HG03039 (cell line): Measurements from ENCODE around the gene PLXND1.
"Not testable (repeated sequence)": the region's sequence is repeated elsewhere in the genome, so short reads cannot be mapped to it uniquely, and the experiment has no call there.

Experiments
- ATAC-seq: cut with Tn5 transposase; IDR thresholded peaks from one replicate; pipeline ENCODE4 v1.9.1; 2021; ENCODE audit warnings: mild to moderate bottlenecking, moderate library complexity; ENCODE audit not compliant: unreplicated experiment

PLXND1 gene

DNA sequence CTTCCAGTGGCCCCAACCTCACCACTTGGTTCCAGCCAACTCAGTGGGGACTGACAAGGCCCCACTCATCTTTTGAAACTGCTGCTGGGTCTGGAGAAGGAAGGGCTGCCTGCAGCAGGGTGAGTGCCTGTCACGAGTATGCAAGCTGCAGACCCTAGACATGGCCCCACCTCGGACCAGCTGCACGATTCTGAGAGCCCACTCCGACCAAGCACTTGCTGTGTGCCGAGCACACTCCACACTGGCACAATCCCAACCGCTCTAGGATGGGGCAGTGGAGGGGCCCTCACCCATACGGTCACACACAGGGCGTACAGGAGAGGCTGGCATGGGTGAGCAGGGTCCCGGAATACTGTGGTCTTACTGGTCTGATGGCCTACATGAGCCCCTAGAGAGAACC is 8.0 kb upstream of the PLXND1 start:
- ATAC-seq = no peak

DNA sequence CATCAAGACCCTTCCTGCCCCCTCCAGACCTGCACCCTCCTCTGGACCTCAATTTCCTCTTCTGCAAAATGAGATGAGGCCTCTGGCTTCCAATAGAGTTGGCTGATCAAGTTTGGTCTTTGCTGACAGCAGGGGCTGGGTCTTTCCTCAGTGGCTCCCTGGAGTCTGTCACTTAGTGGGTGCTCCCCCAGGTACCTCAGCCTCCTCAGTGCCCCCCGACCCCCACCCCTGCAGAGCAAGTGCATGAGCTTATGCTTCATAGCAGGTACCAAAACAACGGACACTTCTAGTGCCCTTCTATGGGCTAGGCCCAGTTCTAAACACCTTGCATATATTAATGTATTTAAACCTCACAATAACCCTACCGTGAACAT is 6.9 kb upstream of the PLXND1 start:
- no peak for ATAC-seq

DNA sequence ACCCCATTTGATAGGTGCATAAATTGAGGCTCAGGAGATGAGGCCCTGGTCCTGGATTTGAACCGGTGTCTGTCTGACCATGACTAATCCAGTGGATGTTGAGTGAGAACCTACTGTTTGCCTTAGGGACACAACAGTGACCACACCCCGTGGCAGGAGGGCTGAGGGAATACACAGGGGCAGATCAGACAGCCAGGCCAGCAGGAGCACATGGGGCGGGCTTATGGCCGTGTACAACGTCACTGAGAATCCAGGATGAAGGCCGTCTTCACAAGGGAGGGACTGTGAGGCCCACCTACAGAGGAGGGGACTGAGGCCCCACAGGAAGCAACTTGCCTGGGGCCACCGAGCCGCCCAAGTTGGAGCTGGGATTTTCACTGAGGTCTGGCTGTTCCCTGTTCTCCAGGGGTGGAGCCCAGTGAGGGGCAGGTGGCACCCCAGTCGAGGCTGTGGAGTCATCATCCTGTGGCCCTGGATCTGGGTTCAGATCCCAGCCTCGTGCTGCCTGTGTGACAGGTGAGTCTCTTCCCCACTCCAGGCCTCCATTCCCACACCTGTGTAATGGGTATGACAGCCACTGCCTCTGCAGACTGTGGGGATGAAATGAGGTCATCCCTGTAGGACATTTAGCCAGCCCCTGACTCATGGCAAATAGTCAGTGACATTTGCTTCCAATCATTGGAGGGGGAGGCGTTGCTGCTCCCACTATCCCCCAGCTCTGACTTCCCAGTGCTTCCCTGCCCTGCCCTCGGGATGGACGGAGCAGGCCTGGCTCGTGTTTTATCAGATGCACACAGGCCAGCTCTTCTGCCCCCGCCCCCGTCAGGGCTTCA is 6.3 kb upstream of the PLXND1 start:
- no peak for ATAC-seq

DNA sequence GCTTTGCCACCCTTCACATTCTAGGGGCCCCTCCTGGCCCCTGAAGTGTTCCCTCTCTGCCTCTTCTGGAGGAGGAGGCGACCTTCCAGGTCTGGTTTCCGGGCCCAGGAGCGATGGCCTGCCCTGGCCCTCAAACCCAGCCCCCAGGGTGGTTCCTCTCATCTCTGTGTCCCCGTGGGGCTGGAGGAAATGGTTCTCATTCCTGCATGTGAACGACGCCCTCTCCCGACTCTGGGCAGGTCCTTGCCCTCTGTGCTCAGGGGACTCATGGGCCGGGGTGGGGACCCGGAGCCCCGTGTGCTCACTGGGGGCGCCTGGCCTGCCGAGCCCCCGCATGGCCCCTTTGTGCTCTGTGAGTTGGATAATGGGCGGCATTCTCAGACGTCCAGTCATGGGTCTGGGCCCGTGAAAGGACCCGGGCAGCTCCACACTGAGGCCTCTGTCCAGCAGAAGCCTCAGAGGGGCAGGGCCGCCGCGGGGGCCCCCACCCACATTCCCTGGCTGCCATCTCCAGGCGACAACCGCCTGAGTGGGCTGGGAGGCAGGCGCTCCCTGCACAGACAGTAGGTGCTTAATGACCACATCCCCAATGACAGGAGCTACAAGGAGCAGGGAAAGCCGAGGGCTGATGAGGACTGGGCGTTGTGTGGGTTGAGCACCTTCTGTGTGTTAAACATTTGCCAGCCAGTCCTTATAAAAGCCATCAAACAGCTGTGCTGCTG is 5.5 kb upstream of the PLXND1 start:
- ATAC-seq = no peak

DNA sequence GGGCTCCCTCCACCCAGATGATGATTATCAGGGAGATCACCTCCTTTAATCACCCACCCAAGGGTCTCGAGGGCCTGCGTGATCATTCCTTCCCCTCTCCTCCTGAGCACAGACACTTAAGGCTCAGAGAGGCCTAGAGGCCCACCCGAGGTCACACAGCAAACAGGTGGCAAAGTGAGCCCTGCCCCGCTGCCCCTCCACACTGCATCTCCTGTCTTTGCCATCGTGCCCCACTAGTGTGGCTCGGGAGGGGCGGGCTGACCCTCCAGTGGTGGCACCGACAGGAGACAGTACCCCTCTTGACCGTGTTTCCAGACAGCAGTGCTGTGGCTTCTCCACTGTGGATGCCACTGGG is 4.9 kb upstream of the PLXND1 start:
- ATAC-seq = no peak

DNA sequence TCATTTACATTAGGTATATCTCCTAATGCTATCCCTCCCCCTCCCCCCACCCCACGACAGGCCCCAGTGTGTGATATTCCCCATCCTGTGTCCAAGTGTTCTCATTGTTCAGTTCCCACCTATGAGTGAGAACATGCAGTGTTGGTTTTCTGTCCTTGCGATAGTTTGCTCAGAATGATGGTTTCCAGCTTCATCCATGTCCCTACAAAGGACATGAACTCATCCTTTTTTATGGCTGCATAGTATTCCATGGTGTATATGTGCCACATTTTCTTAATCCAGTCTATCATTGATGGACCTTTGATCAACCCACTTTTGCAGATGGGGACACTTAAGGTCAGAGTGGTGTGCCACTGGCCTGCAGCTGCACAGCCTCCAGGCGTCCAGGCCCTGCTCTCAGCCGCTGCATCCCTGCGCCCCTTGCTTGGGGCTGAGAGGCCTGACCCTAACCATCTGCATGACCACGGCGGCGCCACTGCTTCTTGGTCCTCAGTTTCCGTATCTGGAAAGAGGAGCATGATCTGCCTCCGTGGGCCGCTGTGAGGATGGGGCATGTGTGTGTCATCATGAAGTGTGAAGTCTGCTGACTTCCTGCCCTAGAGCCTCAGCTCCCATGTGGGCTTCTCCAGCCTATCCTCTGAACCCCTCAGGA is 4.4 kb upstream of the PLXND1 start:
- ATAC-seq = not testable (repeated sequence)

DNA sequence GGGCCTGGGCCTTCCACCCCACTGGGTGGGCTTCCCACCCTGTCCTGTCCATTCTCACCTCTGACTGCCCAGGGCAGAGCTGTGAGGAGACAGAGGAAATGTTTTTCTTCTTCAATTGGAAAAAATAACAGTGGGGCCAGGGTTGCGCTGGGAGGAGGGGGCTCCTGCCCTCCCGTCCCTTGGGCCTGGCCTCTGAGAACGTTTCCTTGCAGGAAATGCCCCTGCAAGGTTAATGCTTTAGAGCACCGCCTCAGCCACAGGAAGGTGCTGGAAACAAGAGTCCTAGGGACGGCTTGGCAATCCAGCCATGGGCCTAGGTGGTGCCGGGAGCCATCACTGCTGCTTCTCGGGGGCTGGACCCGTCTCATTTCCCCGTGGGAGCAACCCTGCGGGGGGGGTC is 3.8 kb upstream of the PLXND1 start:
- no peak for ATAC-seq

DNA sequence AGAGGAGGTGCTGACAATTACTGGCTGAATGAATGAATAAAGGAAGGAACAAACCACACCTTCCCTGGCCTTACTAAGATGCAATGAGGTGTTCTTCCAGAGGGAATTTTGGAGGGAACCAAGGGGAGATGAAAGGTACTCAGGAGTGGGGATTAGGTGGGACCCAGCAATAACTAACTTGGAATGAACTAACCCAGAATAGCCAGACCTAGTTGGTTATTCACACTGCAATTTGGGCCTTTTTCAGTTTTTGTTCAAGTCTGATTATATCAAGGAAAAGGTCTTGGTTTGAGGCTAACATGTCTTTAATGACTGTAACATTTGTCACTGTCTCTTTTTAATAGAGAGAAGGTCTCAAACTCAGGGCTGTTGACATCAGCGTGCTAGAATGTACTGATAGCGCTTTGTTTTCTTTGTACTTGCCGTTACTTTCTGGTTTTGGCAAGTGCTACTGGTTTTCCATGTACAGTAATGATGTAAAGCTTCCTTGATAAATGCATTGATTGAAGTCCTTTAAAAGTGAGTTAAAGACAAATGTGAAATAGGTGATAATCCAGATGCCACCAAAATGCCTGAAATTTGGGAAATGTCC is 3.2 kb upstream of the PLXND1 start:
- no peak for ATAC-seq

DNA sequence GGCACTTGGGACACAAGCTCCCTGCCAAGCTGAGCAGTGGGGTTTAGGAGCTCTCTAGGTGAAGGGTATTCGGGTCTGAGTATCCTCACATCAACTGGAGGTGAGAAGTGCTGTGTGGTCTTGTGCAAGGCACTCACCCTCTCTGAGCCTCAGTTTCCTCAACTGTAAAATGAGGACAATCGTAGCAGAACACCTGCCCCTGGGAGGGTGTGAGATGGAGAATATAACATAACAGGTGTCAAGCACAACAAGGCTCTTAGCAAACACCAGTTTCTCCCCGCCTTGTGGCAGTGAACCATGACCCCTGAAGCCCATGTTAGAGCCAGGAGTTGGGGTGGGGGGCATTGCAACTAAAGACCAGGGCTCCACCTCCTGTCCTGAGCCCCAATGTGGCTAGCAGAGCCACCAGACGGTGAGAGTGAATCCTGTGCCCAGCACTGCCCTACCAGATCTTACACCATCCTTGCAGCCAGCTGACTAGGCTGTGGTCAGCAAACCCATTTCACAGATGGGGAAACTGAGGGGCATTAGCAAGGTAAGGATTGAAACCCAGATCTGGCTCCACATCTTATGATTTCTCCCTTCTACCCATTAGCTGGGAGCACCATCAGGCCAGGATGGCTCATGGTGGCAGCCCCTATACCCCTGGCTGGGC is 2.6 kb upstream of the PLXND1 start:
- no peak for ATAC-seq

DNA sequence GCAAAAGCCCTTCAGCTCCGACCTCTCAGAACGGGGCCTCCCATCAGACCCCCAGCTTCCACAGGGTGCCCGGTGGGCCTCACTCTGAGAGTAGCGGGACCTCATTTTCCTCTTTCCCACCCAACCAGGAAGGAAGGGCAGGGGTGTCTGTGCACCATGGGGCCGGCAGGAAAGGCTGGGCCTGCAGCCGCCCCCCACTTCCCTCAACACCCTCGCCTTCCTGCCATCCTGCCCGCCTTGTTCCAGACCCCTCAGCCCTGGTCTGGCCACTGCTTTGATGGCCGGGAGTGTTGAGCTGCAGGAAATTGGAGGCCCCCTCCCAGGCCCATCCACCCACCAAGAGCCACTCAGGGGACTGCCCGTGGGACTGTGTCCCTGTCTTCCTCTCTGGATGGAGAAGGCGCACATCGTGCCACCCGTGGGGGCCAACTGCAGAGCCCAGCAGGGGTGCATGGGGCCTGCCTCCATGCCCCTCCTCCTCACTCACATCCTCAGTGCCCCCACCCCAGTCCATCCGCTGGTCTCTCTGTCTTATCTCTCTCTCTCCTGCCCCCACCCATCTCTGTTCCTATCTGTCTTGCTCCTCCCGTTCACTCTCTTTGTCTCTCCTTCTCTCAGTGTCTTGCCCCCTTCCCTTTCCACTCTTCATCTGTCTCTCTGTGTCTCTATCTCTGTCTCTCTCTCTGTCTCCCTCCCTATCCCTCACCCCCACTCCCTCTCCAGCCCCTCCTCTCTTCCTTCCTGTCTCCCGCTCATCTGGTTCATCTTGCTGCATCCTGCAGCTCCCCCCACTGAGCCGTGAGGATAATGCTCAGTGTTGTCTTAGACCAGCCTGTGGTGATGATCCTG is 1.8 kb upstream of the PLXND1 start:
- ATAC-seq = no peak

DNA sequence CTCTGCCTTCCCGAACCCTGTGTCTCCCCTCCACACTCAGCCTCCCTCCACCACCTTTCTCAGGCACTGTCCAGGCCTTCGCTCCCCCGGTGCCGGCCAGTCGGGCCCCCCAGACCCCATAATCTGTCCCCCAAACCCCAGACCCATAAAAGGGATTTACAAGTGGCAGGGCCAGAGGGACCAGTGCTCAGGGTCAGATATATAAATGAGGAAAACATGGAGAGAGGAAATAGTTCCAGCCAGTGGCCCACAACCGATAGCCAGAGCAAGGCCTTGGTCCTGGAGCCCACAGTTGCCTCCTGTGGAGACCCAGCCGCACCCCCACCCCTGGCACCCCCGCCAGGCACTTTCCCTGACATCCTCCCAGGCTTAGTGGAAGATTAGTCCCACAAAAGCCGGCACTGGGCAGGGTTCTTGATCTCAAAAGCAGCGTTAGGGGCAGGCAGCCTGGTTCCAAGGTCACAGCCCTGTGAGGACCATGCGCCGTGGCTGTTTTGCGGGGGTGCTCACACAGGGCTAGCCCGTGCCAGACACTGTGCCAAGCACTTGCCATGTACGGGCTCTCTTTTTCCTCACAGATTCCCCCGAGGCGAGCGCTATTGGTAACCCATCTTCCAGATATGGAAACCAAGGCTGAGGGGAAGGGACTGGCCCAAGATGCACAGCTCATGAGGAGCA is 1.1 kb upstream of the PLXND1 start:
- no peak for ATAC-seq

DNA sequence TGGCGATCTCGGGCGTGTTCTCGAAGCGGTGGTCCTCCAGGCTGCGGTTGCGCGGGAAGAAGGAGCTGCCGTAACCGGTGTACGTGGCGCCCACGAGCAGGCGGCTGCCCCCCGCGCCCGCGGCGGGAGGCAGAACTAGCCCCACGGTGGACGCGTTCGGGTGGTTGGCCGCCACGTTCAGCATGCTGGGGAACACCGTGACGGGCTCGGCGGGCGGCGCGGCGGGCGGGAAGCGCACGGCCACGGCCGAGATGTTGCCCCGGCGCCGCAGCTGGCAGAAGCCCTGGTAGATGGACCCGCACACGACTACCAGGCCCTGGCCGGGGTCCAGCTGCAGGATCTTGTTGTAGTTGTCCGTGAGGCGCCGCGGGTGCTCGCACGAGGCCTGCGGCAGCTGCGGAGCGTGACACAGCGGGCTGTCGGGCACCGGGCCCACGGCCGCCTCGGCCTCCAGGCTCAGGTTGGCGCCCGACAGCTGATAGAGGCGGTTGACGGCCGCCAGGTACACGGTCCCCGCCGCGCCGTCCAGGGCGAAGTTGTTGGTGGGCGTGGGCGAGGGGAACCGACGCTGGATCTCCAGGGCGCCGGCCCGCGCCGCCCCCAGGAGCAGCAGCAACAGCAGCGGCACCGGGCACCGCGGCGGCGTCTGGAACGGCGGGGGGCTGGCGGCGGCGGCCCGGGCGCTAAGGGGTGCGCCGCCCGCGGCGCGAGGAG is 397 bp downstream of the PLXND1 start:
- no peak for ATAC-seq

DNA sequence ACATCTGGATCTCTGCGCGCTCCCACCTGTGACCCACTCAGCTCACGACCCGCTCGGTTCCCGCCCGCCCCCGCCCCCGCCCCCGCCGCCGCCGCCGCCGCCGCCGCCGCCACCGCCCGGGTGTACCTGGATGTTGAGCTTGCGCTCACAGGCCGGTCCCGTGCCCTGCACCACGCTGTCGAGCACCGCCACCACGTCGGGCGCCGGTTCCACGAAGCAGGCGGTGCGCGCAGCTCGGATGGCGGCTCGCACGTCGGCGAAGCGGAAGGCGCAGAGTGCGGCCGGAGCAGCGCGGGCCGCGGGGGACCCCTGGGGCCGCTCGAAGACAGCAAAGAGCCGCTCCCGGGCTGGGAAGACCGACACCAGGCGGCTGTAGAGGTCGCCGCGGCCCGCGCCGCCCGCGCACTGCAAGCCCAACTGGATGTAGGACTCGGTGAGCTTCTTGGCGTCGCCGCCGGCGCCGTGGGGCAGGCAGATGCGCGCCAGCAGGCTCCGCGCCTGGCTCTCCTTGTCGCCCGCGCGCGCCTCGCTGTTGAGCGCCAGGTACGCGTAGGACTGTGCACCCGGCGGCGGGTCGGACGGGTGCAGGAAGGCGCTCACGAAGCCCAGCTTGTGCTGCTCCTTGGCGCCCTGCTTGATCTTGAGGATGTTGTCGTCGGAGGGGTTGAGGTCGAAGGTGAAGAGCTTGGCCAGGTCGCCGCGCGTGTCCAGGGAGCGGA is 1.1 kb downstream of the PLXND1 start:
- ATAC-seq = no peak

DNA sequence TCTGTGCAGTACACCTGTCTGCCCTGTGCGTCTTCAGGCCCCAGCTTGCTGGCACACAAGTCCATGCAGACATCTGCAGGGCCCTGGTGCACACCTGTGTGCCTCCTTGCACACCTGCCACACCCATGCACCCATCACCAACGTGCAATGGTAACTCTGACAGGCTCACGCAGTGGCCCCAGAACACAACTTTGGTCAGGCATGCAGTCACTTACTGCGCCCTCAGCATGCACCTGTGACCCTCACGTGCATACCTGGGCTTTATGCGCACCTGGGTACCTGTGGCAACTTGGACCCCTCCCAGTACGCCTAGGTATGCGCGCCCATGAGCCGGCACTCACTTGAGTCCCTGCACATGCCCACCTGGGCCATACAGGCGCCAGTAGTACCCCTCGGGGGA is 1.7 kb downstream of the PLXND1 start:
- no peak for ATAC-seq

DNA sequence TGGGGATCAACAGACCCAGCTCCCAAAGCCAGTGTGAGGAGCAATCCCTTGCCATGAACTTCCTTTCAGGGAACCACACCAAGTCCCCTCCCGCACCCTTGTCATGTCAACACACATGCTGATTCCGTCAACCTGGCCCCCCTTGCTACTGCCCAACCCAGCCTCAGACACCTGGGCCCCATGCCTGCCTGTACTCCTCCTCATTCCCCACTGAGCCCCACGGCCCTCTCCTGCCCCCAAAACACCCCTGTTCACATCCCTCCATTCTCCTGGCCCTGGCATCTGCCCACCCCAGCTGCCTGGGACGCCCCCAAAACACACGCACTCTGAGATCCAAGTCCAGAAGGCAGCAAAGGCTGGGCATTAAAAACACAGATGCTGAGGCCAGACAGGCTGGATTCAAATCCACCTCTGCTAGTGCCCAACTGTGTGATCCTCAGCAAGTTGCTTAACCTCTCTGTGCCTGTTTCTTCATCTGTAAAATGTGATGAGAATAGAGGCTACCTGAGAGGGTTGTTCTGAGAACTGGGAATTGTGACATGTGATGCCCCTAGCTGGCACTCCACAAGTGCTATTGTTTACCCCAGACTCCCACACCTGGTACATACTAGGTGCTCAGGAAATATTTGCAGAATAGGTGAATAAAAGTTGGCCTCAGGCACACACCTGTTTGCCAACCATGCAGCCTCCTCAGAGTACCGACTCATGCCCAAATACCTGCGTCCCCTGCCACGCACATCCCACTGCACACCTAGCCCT is 2.3 kb downstream of the PLXND1 start:
- no peak for ATAC-seq

DNA sequence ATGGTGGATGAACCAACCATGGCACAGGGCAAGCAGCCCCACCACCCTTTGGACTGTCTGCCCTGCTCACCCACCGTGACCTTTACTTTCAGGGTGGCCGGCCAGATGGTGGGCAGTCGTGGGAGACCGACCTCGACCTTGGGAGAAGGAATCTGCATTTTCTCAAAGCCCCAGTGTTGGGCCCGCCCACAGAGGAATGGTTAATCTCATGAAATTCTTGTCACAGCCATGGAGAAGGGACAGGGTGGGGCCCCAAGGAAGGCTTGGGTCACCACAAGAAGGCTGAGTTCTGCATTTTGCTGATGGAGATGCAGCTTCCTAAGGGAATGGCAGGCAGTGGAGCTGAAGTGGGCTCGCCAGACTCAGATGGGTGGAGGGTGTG is 2.9 kb downstream of the PLXND1 start:
- ATAC-seq = no peak

DNA sequence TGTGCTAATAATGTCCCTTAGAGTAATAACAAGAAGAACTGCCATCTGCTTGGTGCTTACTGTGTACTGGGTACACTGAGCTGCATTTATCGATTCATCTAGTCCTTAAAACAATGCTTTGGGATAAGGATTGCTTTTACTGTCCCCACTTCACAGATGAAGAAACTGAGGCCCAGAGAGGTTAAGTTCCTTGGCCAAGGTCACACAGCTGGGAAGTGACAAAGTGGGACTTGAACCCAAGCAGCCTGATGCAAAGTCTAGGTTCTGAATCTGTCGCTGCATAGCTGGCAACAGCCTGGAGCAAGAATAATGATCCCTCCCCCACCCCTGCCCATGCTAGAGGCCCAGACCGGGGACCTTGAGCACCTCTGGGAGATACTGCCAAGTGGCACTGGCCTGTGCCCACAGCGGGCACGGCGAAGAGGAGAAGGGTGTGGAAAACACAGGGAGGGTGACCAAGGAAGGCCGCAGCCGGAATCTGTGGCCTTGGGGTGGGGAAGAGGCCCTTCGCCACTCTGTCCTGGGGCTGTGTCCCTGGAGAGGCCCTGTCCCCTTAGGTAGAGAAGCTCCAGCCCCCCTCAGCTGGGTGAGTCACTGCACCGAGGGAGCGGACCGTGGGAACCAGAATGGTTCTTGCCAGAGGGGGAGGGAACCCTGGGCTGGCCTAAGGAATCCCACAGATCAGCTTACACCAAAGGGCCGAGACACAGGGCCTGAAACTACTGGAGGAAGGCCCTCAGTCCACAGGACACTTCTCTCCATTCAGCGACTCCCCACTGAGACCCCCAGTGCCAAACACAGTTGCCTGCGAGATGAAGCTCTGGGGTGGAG is 3.5 kb downstream of the PLXND1 start:
- ATAC-seq = no peak
